Measurements from ENCODE around the gene BRCA2.

- no peak for TF ChIP-seq CTCF (IDR thresholded peaks at IDR 0.05)
- TF ChIP-seq EZH2 (IDR thresholded peaks at IDR 0.05; ENCODE audit: borderline replicate concordance, insufficient read depth, low read depth, low read length, poor library complexity, severe bottlenecking), result no peak
These were observed 49.2 kb upstream of the BRCA2 start for GRCh38 chr13:32266130-32266529.

Measured in B cell (primary cell).